Activated naive CD4-positive, alpha-beta T cell treated with anti-CD3 and anti-CD28 coated beads, Interleukin-2, amount 50 U/mL, for 24 hours (primary cell): ENCODE results near the gene IRX5.
A peak's percentile ranks its signal among the peaks of the same experiment; 100 is the strongest.

ENCODE experiments used
- H3K27ac Mint-ChIP-seq: one replicate; pipeline ENCODE4 v1.8.0; 2021; ENCODE audit warnings: mild to moderate bottlenecking, mixed read lengths
- H3K27me3 Mint-ChIP-seq: one replicate; pipeline ENCODE4 v1.8.0; 2021; ENCODE audit warnings: mixed read lengths
- H3K36me3 Mint-ChIP-seq: one replicate; pipeline ENCODE4 v1.8.0; 2021; ENCODE audit warnings: mixed read lengths
- H3K4me1 Mint-ChIP-seq: one replicate; pipeline ENCODE4 v1.8.0; 2021; ENCODE audit warnings: mixed read lengths
- H3K4me3 Mint-ChIP-seq: one replicate; pipeline ENCODE4 v1.8.0; 2021; ENCODE audit warnings: mild to moderate bottlenecking, mixed read lengths
- H3K9me3 Mint-ChIP-seq: one replicate; pipeline ENCODE4 v1.8.0; 2021; ENCODE audit warnings: mixed read lengths

IRX5 gene

GRCh38 chr16:54927125-54928015 lies 3.3 kb upstream of the IRX5 start:
- Mint-ChIP-seq H3K9me3 (peaks cover 20% of the 10 kb centered on the region), H3K4me1 (peaks cover 32% of the 10 kb centered on the region), H3K27me3 (peaks cover 50% of the 10 kb centered on the region), H3K36me3 (peaks cover 10% of the 10 kb centered on the region), H3K27ac (peak overlapping the region; percentile 30), H3K4me3 (peak overlapping the region; percentile 86)

- H3K9me3 Mint-ChIP-seq = peaks cover 20% of the 10 kb centered on the region
- H3K27ac Mint-ChIP-seq = peak overlapping the region; percentile 65
- peaks cover 13% of the 10 kb centered on the region for H3K36me3 Mint-ChIP-seq
- H3K4me3 Mint-ChIP-seq = peak overlapping the region; percentile 86
- H3K27me3 Mint-ChIP-seq = peaks cover 53% of the 10 kb centered on the region
- H3K4me1 Mint-ChIP-seq = peaks cover 36% of the 10 kb centered on the region
Observed at GRCh38 chr16:54928016-54928356, 2.7 kb upstream of the IRX5 start.

- H3K27me3 Mint-ChIP-seq = peaks cover 52% of the 10 kb centered on the region
Observed at GRCh38 chr16:54928411-54929089, 2.1 kb upstream of the IRX5 start.

GRCh38 chr16:54929090-54930004 lies 1.3 kb upstream of the IRX5 start:
- H3K36me3 Mint-ChIP-seq = peaks cover 13% of the 10 kb centered on the region
- peak overlapping the region; percentile 87 for H3K4me3 Mint-ChIP-seq
- peaks cover 57% of the 10 kb centered on the region for H3K27me3 Mint-ChIP-seq
- peaks cover 20% of the 10 kb centered on the region for H3K9me3 Mint-ChIP-seq
- H3K27ac Mint-ChIP-seq = no peak overlapping the region
- H3K4me1 Mint-ChIP-seq = peaks cover 36% of the 10 kb centered on the region

More at GRCh38 chr16:54928411-54929089, 2.1 kb upstream of the IRX5 start:
- H3K4me3 Mint-ChIP-seq = peak overlapping the region; percentile 87
- no peak overlapping the region for H3K27ac Mint-ChIP-seq
- H3K36me3 Mint-ChIP-seq = peaks cover 13% of the 10 kb centered on the region
- H3K4me1 Mint-ChIP-seq = peaks cover 36% of the 10 kb centered on the region
- peaks cover 20% of the 10 kb centered on the region for H3K9me3 Mint-ChIP-seq

GRCh38 chr16:54930869-54931119 lies 129 bp downstream of the IRX5 start:
- Mint-ChIP-seq H3K27ac (no peak overlapping the region), H3K36me3 (peaks cover 13% of the 10 kb centered on the region), H3K9me3 (peaks cover 20% of the 10 kb centered on the region), H3K27me3 (peaks cover 61% of the 10 kb centered on the region), H3K4me3 (peak overlapping the region; percentile 87), H3K4me1 (peaks cover 36% of the 10 kb centered on the region)

- peaks cover 36% of the 10 kb centered on the region for H3K4me1 Mint-ChIP-seq
- peak overlapping the region; percentile 55 for H3K4me3 Mint-ChIP-seq
- peaks cover 17% of the 10 kb centered on the region for H3K9me3 Mint-ChIP-seq
- H3K27ac Mint-ChIP-seq = peak overlapping the region; percentile 51
- H3K27me3 Mint-ChIP-seq = peaks cover 58% of the 10 kb centered on the region
- peaks cover 13% of the 10 kb centered on the region for H3K36me3 Mint-ChIP-seq
Observed at GRCh38 chr16:54931120-54932014, 702 bp downstream of the IRX5 start.

- H3K27ac Mint-ChIP-seq = peak overlapping the region; percentile 51
Observed at GRCh38 chr16:54932021-54932660, 1.5 kb downstream of the IRX5 start.

GRCh38 chr16:54932737-54933254 lies 2.1 kb downstream of the IRX5 start:
- Mint-ChIP-seq H3K9me3 (peaks cover 3% of the 10 kb centered on the region), H3K36me3 (peaks cover 6% of the 10 kb centered on the region), H3K27me3 (peaks cover 50% of the 10 kb centered on the region), H3K4me1 (peaks cover 29% of the 10 kb centered on the region), H3K4me3 (no peak overlapping the region), H3K27ac (peak overlapping the region; percentile 51)

More at GRCh38 chr16:54932021-54932660, 1.5 kb downstream of the IRX5 start:
- Mint-ChIP-seq H3K27me3 (peaks cover 56% of the 10 kb centered on the region), H3K36me3 (peaks cover 9% of the 10 kb centered on the region), H3K4me3 (peak overlapping the region; percentile 55), H3K4me1 (peaks cover 35% of the 10 kb centered on the region), H3K9me3 (peaks cover 9% of the 10 kb centered on the region)

- H3K27me3 Mint-ChIP-seq = peaks cover 51% of the 10 kb centered on the region
- no peaks in the 10 kb centered on the region for H3K9me3 Mint-ChIP-seq
- peaks cover 5% of the 10 kb centered on the region for H3K36me3 Mint-ChIP-seq
- H3K4me3 Mint-ChIP-seq = no peak overlapping the region
- peak overlapping the region; percentile 23 for H3K27ac Mint-ChIP-seq
- peaks cover 27% of the 10 kb centered on the region for H3K4me1 Mint-ChIP-seq
Observed at GRCh38 chr16:54933281-54934011, 2.8 kb downstream of the IRX5 start.

GRCh38 chr16:54934481-54935265 lies 4.0 kb downstream of the IRX5 start:
- Mint-ChIP-seq H3K9me3 (no peaks in the 10 kb centered on the region), H3K4me1 (peaks cover 20% of the 10 kb centered on the region), H3K27me3 (peaks cover 53% of the 10 kb centered on the region), H3K36me3 (peaks cover 3% of the 10 kb centered on the region), H3K27ac (no peak overlapping the region), H3K4me3 (no peak overlapping the region)

- H3K27ac Mint-ChIP-seq = no peak overlapping the region
- no peak overlapping the region for H3K4me3 Mint-ChIP-seq
- peaks cover 15% of the 10 kb centered on the region for H3K4me1 Mint-ChIP-seq
- peaks cover 3% of the 10 kb centered on the region for H3K36me3 Mint-ChIP-seq
- no peaks in the 10 kb centered on the region for H3K9me3 Mint-ChIP-seq
- peaks cover 52% of the 10 kb centered on the region for H3K27me3 Mint-ChIP-seq
Observed at GRCh38 chr16:54935266-54935968, 4.8 kb downstream of the IRX5 start.

- Mint-ChIP-seq H3K4me1 (peaks cover 14% of the 10 kb centered on the region), H3K9me3 (no peaks in the 10 kb centered on the region), H3K4me3 (peak overlapping the region; percentile 4), H3K27ac (no peak overlapping the region), H3K27me3 (peaks cover 59% of the 10 kb centered on the region), H3K36me3 (peaks cover 3% of the 10 kb centered on the region)
Observed at GRCh38 chr16:54936201-54936978, 5.7 kb downstream of the IRX5 start.
